Measurements from ENCODE around the gene MT1HL1. TPM values are rescaled to one million over a fixed set of nuclear protein-coding genes. Genes with fewer than 3 reads are reported as not detected.

MT1HL1 gene
- total RNA-seq, 2 experiments from 2014 or later: not detected

DNA sequence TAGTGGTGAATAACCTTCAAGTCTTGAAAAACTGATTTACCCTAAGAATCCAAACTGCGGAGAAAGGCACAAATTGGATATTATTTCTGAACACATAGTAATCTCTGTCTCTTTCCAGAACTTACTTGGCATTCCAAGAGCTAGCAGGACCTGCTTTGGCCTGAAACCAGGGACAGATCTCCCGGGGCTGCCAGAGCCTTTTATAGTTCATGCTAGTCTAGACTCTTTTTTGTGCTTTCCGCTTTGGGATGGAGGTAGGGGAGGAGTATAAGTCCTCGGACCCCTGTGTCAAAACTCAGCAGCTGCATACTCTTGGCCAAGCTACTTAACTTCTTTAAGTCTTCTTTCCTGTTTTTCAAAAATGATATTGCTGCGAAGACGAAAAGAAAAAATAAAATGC, 34.0 kb upstream of the MT1HL1 start:
- peaks cover 11% of the 10 kb centered on the region for H3K4me1 Mint-ChIP-seq
- DNase-seq: no peak
- POLR2A ChIA-PET: no interaction called here
- CTCF ChIA-PET: no interaction called here
- H3K9me3 Mint-ChIP-seq (ENCODE audit: low read depth): no peaks in the 10 kb centered on the region
- no peaks in the 10 kb centered on the region for H3K36me3 Mint-ChIP-seq (ENCODE audit: low read depth)
- H3K27me3 Mint-ChIP-seq: peaks cover 24% of the 10 kb centered on the region
- no peak overlapping the region for H3K4me3 Mint-ChIP-seq
- ATAC-seq: no peak
- intact Hi-C loops (cut with DNase I, micrococcal nuclease): no loop called here
- H3K27ac Mint-ChIP-seq: no peak overlapping the region

GRCh38 chr1:237035759-237036158, 31.5 kb upstream of the MT1HL1 start:
- Mint-ChIP-seq H3K9me3 (ENCODE audit: low read depth) (no peaks in the 10 kb centered on the region), H3K4me3 (no peak overlapping the region), H3K27me3 (peaks cover 13% of the 10 kb centered on the region), H3K27ac (no peak overlapping the region), H3K4me1 (no peaks in the 10 kb centered on the region), H3K36me3 (ENCODE audit: low read depth) (no peaks in the 10 kb centered on the region)
- ChIA-PET CTCF (no interaction called here), POLR2A (no interaction called here)
- DNase-seq (no peak), ATAC-seq (no peak)
- intact Hi-C loops (cut with DNase I, micrococcal nuclease): no loop called here

DNA sequence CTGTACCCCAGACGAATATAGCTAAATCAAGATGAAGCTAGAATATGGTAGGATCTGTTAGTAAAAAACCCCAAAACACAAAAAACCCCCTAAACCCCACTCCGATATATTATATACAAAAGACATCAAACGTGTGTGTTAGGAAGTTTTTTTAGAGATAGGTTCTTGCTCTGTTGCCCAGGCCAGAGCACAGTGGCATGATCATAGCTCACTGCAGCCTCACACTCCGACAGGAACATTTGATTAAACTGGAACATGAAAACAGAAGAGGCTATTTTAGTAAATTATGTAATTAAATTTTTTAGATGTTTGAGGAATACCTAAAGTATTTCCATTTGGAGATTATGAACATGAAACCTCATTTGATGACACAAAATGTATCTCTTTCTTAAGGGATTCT, 29.6 kb upstream of the MT1HL1 start:
- DNase-seq (no peak), ATAC-seq (no peak)
- intact Hi-C loops (cut with DNase I, micrococcal nuclease): no loop called here
- Mint-ChIP-seq H3K4me3 (no peak overlapping the region), H3K9me3 (ENCODE audit: low read depth) (no peaks in the 10 kb centered on the region), H3K36me3 (ENCODE audit: low read depth) (no peaks in the 10 kb centered on the region), H3K27me3 (peaks cover 11% of the 10 kb centered on the region), H3K27ac (no peak overlapping the region), H3K4me1 (no peaks in the 10 kb centered on the region)
- ChIA-PET POLR2A (no interaction called here), CTCF (no interaction called here)

- DNase-seq (no peak), ATAC-seq (no peak)
- H3K27me3 Mint-ChIP-seq: peaks cover 13% of the 10 kb centered on the region
- H3K36me3 Mint-ChIP-seq (ENCODE audit: low read depth): no peaks in the 10 kb centered on the region
- intact Hi-C loops (cut with DNase I, micrococcal nuclease): no loop called here
- ChIA-PET POLR2A (no interaction called here), CTCF (no interaction called here)
- no peak overlapping the region for H3K27ac Mint-ChIP-seq
- H3K9me3 Mint-ChIP-seq (ENCODE audit: low read depth): no peaks in the 10 kb centered on the region
- H3K4me3 Mint-ChIP-seq: no peak overlapping the region
- no peaks in the 10 kb centered on the region for H3K4me1 Mint-ChIP-seq
These were observed 28.8 kb upstream of the MT1HL1 start for GRCh38 chr1:237033061-237033460.

GRCh38 chr1:237032029-237032428, 27.8 kb upstream of the MT1HL1 start:
- ChIA-PET CTCF (no interaction called here), POLR2A (no interaction called here)
- H3K4me3 Mint-ChIP-seq: no peak overlapping the region
- no peaks in the 10 kb centered on the region for H3K4me1 Mint-ChIP-seq
- ATAC-seq (no peak), DNase-seq (no peak)
- intact Hi-C loops (cut with DNase I, micrococcal nuclease): no loop called here
- H3K27ac Mint-ChIP-seq: no peak overlapping the region
- no peaks in the 10 kb centered on the region for H3K36me3 Mint-ChIP-seq (ENCODE audit: low read depth)
- no peaks in the 10 kb centered on the region for H3K9me3 Mint-ChIP-seq (ENCODE audit: low read depth)
- peaks cover 15% of the 10 kb centered on the region for H3K27me3 Mint-ChIP-seq

- POLR2A ChIA-PET: no interaction called here
These were observed 27.2 kb upstream of the MT1HL1 start for GRCh38 chr1:237031480-237031879.

GRCh38 chr1:237029850-237030535, 25.8 kb upstream of the MT1HL1 start:
- CTCF ChIA-PET: no interaction called here
- Mint-ChIP-seq H3K4me1 (no peaks in the 10 kb centered on the region), H3K9me3 (ENCODE audit: low read depth) (peaks cover 4% of the 10 kb centered on the region), H3K27ac (no peak overlapping the region), H3K27me3 (peaks cover 15% of the 10 kb centered on the region), H3K4me3 (no peak overlapping the region), H3K36me3 (ENCODE audit: low read depth) (peaks cover 2% of the 10 kb centered on the region)
- intact Hi-C loops (cut with DNase I, micrococcal nuclease): no loop called here
- DNase-seq: no peak
- POLR2A ChIA-PET: no interaction called here
- ATAC-seq: no peak

More at GRCh38 chr1:237031480-237031879, 27.2 kb upstream of the MT1HL1 start:
- peaks cover 15% of the 10 kb centered on the region for H3K27me3 Mint-ChIP-seq
- intact Hi-C loops (cut with DNase I, micrococcal nuclease): no loop called here
- CTCF ChIA-PET: no interaction called here
- no peak overlapping the region for H3K4me3 Mint-ChIP-seq
- no peaks in the 10 kb centered on the region for H3K9me3 Mint-ChIP-seq (ENCODE audit: low read depth)
- no peaks in the 10 kb centered on the region for H3K4me1 Mint-ChIP-seq
- no peaks in the 10 kb centered on the region for H3K36me3 Mint-ChIP-seq (ENCODE audit: low read depth)
- ATAC-seq (no peak), DNase-seq (no peak)
- no peak overlapping the region for H3K27ac Mint-ChIP-seq

DNA sequence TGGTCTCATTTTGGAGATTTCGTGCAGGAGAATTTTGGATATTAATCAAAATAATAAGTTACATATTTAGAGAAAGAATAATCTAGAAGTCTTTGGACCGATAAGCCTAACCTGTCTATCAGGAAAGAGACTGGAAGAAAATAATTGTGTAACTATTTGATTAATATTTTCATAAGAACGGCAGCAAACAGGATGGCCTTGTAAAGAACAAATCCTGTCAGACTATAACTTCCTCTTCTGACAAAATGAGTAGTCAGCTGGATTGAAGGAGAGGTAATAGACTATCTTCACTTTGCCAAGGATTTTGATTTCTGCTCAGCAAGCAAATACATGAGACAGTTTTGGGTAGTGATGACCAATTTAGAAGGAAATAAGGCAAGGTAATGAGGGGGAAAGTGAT, 25.0 kb upstream of the MT1HL1 start:
- Mint-ChIP-seq H3K27ac (no peak overlapping the region), H3K36me3 (ENCODE audit: low read depth) (peaks cover 2% of the 10 kb centered on the region), H3K4me1 (no peaks in the 10 kb centered on the region), H3K27me3 (peaks cover 12% of the 10 kb centered on the region), H3K9me3 (ENCODE audit: low read depth) (peaks cover 4% of the 10 kb centered on the region), H3K4me3 (no peak overlapping the region)
- intact Hi-C loops (cut with DNase I, micrococcal nuclease): no loop called here
- CTCF ChIA-PET: no interaction called here
- no peak for DNase-seq
- ATAC-seq: no peak
- POLR2A ChIA-PET: no interaction called here

- no peak for ATAC-seq
- no peak for DNase-seq
- Mint-ChIP-seq H3K4me1 (no peaks in the 10 kb centered on the region), H3K4me3 (no peak overlapping the region), H3K27me3 (peaks cover 7% of the 10 kb centered on the region), H3K9me3 (ENCODE audit: low read depth) (peaks cover 4% of the 10 kb centered on the region), H3K36me3 (ENCODE audit: low read depth) (peaks cover 2% of the 10 kb centered on the region), H3K27ac (no peak overlapping the region)
- intact Hi-C loops (cut with DNase I, micrococcal nuclease): no loop called here
- POLR2A ChIA-PET: no interaction called here
- CTCF ChIA-PET: no interaction called here
These were observed 21.3 kb upstream of the MT1HL1 start for GRCh38 chr1:237025358-237026074.

DNA sequence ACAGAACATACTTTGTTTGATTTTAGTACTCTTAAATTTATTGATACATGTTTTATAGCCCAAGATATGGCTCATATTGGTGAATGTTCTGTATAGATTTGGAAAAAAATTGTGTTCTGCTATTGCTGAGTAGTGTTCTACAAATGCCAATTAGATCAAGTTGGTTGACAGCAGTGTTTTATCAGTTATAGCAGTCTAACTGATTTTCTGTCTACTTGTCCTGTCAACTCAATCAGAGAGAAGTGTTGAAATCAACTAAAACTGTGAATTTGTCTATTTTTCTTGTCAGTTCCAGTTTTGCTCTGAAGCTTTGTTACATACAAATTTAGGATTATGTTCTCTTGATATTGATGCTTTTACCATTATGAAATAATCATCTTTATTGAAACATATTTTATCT, 14.7 kb upstream of the MT1HL1 start:
- no peaks in the 10 kb centered on the region for H3K4me1 Mint-ChIP-seq
- POLR2A ChIA-PET: no interaction called here
- peaks cover 6% of the 10 kb centered on the region for H3K27me3 Mint-ChIP-seq
- no peaks in the 10 kb centered on the region for H3K36me3 Mint-ChIP-seq (ENCODE audit: low read depth)
- no peaks in the 10 kb centered on the region for H3K9me3 Mint-ChIP-seq (ENCODE audit: low read depth)
- no peak for ATAC-seq
- CTCF ChIA-PET: no interaction called here
- intact Hi-C loops (cut with DNase I, micrococcal nuclease): no loop called here
- H3K27ac Mint-ChIP-seq: no peak overlapping the region
- no peak for DNase-seq
- H3K4me3 Mint-ChIP-seq: no peak overlapping the region

DNA sequence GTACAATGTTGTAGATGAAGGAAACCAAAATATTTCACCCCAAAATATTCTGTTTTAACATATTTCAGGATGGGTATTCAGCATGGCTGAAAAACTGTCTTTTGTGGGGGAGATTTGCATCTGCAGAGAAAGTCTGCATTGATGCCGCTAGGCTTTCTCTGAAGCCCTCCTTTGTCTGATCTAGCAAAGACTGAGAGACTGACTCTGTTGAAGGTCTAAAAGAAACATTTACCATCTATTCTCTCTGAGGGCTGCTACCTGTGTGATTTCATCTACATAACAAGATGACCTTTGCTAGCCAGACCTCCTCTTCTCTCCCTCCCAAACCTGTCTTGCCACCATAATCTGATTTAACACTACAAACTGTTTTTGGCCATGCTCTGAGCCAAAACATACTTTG, 12.4 kb upstream of the MT1HL1 start:
- H3K9me3 Mint-ChIP-seq (ENCODE audit: low read depth): no peaks in the 10 kb centered on the region
- DNase-seq (no peak), ATAC-seq (no peak)
- intact Hi-C loops (cut with DNase I, micrococcal nuclease): no loop called here
- peaks cover 6% of the 10 kb centered on the region for H3K27me3 Mint-ChIP-seq
- H3K4me1 Mint-ChIP-seq: no peaks in the 10 kb centered on the region
- ChIA-PET POLR2A (no interaction called here), CTCF (no interaction called here)
- H3K36me3 Mint-ChIP-seq (ENCODE audit: low read depth): no peaks in the 10 kb centered on the region
- no peak overlapping the region for H3K4me3 Mint-ChIP-seq
- no peak overlapping the region for H3K27ac Mint-ChIP-seq

GRCh38 chr1:237013608-237014007, 9.4 kb upstream of the MT1HL1 start:
- intact Hi-C loops (cut with DNase I, micrococcal nuclease): no loop called here
- ChIA-PET CTCF (no interaction called here), POLR2A (no interaction called here)
- Mint-ChIP-seq H3K36me3 (ENCODE audit: low read depth) (no peaks in the 10 kb centered on the region), H3K4me1 (no peaks in the 10 kb centered on the region), H3K27me3 (peaks cover 6% of the 10 kb centered on the region), H3K27ac (no peak overlapping the region), H3K4me3 (no peak overlapping the region), H3K9me3 (ENCODE audit: low read depth) (no peaks in the 10 kb centered on the region)
- DNase-seq (no peak), ATAC-seq (no peak)
